ENCODE data around the gene FAM227A. TPM values are rescaled to one million over a fixed set of nuclear protein-coding genes. Genes with fewer than 3 reads are reported as not detected.
A peak's percentile ranks its signal among the peaks of the same experiment; 100 is the strongest.

FAM227A gene
- total RNA-seq = under 1 TPM; 0.45 to 0.63 TPM

DNA sequence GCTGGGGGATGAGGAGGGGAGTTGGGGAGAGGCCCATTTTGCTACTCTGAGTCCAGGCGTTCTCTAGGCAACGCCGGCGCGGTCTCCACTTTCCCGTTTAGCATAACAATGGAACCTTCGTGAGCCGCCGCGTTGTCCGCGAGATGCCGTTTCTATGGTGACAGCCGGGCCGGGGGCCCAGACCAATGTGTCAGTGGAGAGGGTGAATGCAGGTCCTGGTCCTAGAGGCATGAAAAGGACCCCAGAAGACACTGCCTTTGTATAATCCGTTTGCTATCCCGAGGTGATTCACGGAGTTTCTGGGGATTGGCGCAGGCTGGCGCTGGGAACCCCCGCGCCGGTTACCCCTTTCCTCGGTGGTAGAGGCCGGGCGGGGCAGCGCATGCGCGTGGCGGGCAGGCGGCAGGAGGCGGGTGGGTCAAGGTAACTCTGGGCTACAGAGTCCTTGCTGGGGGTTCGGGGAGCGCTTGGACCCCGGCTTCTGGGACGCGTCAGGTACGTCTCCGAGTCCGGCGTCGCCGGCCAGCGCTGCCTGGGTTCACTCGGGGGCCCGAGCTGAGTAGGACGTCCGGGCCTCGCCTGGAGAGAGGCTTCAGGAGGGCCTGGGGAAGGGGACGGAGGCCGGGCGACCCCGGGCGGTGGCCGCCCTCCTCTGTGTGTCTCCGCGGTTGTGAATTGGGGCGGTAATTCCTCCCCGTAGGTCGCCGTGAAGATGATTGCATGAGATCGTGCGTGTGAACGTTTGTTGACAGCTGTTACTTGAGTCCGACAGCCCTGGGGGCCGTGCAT lies at the start of gene FAM227A, which contains the start of gene CBY1:
TSS of gene FAM227A (minus strand) at position 137 of the 789 bp plus-strand sequence. CDS start 6,224 bp downstream, outside the sequence.
TSS of gene CBY1 (plus strand) at position 383 of the 789 bp plus-strand sequence. CDS start 11,417 bp downstream, outside the sequence.
- Mint-ChIP-seq H3K27me3 (no peaks in the 10 kb centered on the region), H3K4me3 (peak within 1 kb of the TSS; percentile 87), H3K4me1 (peaks cover 5% of the 10 kb centered on the region), H3K36me3 (ENCODE audit: low read depth) (peaks cover 1% of the 10 kb centered on the region), H3K9me3 (no peaks in the 10 kb centered on the region), H3K27ac (peak within 1 kb of the TSS; percentile 97)
- ATAC-seq (replicated peaks) = peak; percentile 85

DNA sequence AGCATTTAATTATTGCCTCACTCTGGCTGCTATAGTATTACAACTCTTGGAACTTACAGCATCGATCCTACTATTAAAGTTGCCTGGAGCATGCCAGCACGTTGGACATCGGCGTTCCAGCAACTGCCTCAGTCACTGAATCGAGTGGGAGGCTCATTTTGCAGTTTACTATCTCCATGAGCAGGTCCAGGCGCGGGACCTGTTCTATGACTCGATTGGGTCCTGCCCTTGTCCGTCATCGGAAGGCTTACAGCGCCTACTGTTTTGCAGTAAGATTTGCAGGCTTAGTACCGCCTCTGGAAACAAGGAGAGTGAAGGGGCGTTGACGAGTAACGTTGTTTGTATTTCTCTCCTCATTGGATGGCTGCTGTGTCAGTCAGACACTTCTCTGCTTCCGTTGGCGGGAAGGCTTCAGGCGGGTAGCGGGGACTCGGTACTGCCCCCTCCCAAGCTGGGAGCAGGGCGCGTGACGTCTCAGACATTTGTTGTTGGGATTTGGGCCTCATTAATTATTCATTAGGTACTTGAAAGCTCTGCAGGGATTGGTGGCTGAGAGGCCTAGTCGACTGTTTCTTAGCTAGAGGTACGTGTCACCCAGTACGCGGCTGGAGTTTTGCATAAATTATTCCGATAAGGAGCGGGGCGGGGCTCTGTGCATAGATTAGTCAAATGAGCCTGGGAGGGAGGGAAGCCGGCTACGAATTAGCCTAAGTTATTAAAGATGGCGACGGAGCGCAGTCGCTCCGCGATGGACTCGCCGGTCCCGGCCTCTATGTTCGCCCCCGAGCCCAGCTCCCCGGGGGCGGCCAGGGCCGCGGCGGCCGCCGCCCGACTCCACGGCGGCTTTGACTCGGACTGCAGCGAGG lies 49.3 kb upstream of the FAM227A start, which contains the start of gene GTPBP1:
TSS of gene GTPBP1 (plus strand) at position 710 of the 866 bp plus-strand sequence. CDS start at position 722, 12 bp downstream.
- ATAC-seq (replicated peaks) = peak; percentile 86
- H3K4me1 Mint-ChIP-seq = peaks cover 33% of the 10 kb centered on the region

DNA sequence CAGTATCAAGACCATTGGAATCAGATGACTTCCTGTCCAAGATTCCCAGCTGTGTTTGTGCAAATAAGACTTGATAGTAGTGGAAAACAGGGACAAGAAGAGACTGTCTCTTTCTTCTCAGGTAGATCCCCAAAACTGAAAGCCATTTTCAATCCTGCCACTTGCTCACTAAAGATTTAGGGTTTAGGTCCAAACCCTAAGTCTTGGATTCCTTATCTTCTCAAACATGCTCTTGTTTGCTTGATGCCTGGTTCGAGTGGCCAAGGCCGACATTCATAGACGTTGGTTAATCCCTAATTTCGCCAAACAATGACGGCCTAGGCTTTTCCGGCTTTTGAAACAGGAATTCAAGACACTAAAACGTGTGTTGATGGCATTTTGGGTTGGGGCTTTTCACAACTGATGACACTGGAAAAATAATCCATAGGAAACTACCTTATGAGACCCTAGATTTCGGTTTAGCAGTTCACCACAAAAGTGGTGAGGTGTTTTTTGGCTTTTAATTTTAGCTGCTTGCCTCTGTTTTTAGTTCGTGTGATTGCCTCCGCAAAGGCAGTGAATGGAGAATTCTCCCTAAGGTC lies 48.6 kb upstream of the FAM227A start:
- no peaks in the 10 kb centered on the region for H3K27me3 Mint-ChIP-seq
- H3K27ac Mint-ChIP-seq = peak overlapping the region; percentile 90
- no peaks in the 10 kb centered on the region for H3K9me3 Mint-ChIP-seq
- peak overlapping the region; percentile 98 for H3K4me3 Mint-ChIP-seq
- no peak for ATAC-seq (replicated peaks)
- peaks cover 27% of the 10 kb centered on the region for H3K4me1 Mint-ChIP-seq
- H3K36me3 Mint-ChIP-seq (ENCODE audit: low read depth) = peaks cover 52% of the 10 kb centered on the region

More for the DNA sequence above, 49.3 kb upstream of the FAM227A start, which contains the start of gene GTPBP1:
- H3K4me3 Mint-ChIP-seq = peak within 1 kb of the TSS; percentile 98
- H3K27ac Mint-ChIP-seq = peak within 1 kb of the TSS; percentile 90
- no peaks in the 10 kb centered on the region for H3K9me3 Mint-ChIP-seq
- no peaks in the 10 kb centered on the region for H3K27me3 Mint-ChIP-seq
- peaks cover 52% of the 10 kb centered on the region for H3K36me3 Mint-ChIP-seq (ENCODE audit: low read depth)

DNA sequence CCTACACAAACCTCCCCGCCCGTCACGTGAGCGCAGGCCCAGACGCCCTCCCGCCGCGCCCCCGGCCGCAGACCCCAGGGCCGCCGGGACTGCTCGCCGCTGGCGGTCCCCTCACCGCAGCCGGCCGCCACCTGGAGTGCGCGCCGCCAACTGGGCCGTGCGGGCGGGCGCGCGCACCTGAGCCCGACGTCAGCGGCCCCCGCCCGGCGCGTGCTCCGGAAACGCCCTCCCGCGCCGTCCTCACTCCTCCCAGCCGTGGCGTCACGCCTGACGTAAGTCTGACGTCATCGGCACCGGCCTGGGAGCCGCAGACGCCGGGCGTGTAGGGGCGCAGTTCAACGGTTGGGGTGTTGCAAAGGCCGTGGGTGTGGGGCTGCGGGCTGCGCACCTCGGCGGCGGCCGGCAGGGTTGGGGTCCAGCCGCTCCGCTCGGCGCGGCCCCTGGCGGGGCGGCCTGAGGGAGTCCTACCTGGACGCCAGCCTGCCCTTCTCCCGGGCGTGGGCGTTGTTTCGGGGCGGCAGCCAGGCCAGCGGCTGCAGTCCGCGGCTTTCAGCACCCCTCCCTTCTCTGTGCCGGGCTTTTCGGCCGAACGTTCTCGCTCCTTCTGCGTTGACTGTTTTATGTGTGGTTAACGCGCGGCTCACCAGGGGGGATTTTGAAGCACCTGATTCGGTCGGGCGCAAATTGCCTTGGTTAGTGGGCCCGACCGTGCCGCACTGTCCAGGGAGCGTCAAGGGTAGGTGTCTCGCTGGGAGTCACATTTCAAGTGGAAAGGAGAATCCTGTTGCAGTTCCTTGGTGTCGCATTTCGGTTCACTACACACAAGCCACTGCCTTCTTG lies 44.8 kb upstream of the FAM227A start, which contains the start of gene JOSD1:
TSS of gene JOSD1 (minus strand) at position 155 of the 840 bp plus-strand sequence. CDS start 956 bp downstream, outside the sequence.
- Mint-ChIP-seq H3K4me1 (peaks cover 22% of the 10 kb centered on the region), H3K36me3 (ENCODE audit: low read depth) (peaks cover 54% of the 10 kb centered on the region), H3K27me3 (no peaks in the 10 kb centered on the region), H3K9me3 (no peaks in the 10 kb centered on the region), H3K4me3 (peak within 1 kb of the TSS; percentile 98), H3K27ac (peak within 1 kb of the TSS; percentile 93)
- peak; percentile 38 for ATAC-seq (replicated peaks)

DNA sequence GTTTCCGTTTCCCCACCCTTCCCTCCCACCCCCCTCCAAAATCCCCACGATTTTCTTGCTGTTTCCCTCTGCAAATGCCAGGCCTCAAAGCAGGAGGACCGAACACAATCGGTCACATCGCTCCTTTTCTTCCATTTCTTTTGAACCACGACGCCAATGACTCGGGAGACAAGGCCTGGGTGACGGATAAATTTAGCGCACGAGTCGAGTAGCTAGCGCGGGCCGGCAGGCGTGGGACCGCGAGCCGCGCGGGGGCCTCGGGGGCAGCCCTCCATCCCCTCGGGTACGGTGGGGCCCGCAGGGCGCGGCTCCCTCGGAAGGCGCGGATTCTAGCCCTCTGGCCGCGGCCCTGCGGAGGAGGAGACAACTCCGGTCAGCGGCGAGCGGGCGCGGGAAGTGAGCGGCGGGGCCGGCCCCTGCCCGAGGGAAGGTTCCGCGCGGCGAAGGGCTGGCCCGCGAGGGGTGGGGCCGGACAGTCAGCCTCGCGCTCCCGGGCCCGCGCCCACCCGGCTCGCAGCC lies 44.1 kb upstream of the FAM227A start:
- ATAC-seq (replicated peaks) = peak; percentile 34
- Mint-ChIP-seq H3K4me1 (peaks cover 22% of the 10 kb centered on the region), H3K27me3 (no peaks in the 10 kb centered on the region), H3K36me3 (ENCODE audit: low read depth) (peaks cover 57% of the 10 kb centered on the region), H3K4me3 (peak overlapping the region; percentile 98), H3K9me3 (no peaks in the 10 kb centered on the region), H3K27ac (peak overlapping the region; percentile 93)

DNA sequence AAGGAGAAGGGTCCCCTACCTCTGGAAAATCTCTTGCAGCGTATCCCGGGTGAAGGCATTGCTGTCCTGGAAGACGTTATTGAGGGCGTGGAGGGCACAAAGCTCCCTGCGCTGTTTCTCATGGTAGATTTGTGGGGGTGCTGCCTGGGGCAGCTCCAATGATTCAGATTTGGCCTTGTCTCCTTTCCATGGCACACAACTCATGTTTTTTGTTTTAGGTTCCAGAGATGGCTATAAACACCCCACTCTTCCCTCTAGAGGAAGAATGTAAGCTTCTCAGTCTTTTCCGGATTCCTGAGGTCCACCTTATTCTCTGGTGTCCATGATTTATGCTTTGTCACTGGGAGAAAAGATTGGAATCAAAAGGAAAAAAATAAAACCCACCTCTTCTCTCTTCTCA lies 43.6 kb upstream of the FAM227A start:
- peak overlapping the region; percentile 98 for H3K4me3 Mint-ChIP-seq

DNA sequence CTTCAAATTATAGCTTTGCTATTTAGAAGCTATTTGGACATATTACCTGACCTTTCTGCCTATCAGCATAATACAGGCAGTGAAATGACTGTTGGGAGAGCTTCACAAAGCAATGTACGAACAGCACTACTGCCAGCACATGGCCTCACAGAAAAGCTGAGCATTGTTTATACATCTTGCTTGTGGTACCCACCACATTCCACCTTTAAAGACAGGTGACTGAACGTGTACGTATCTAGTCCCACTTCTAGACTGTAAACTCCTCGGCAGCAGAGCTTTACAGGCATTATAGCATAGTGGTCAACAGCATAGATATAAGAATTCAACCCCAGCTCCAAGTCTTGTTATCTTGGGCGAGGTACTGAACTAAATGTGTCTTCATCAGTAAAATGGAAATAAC lies 43.0 kb upstream of the FAM227A start:
- no peak for ATAC-seq (replicated peaks)
- peaks cover 68% of the 10 kb centered on the region for H3K36me3 Mint-ChIP-seq (ENCODE audit: low read depth)
- H3K4me3 Mint-ChIP-seq = peak overlapping the region; percentile 98
- peak overlapping the region; percentile 92 for H3K27ac Mint-ChIP-seq
- H3K9me3 Mint-ChIP-seq = no peaks in the 10 kb centered on the region
- H3K27me3 Mint-ChIP-seq = no peaks in the 10 kb centered on the region
- H3K4me1 Mint-ChIP-seq = peaks cover 24% of the 10 kb centered on the region

More for the DNA sequence above, 43.6 kb upstream of the FAM227A start:
- ATAC-seq (replicated peaks) = no peak
- H3K27ac Mint-ChIP-seq = peak overlapping the region; percentile 92
- H3K36me3 Mint-ChIP-seq (ENCODE audit: low read depth) = peaks cover 62% of the 10 kb centered on the region
- H3K9me3 Mint-ChIP-seq = no peaks in the 10 kb centered on the region
- no peaks in the 10 kb centered on the region for H3K27me3 Mint-ChIP-seq
- peaks cover 21% of the 10 kb centered on the region for H3K4me1 Mint-ChIP-seq

DNA sequence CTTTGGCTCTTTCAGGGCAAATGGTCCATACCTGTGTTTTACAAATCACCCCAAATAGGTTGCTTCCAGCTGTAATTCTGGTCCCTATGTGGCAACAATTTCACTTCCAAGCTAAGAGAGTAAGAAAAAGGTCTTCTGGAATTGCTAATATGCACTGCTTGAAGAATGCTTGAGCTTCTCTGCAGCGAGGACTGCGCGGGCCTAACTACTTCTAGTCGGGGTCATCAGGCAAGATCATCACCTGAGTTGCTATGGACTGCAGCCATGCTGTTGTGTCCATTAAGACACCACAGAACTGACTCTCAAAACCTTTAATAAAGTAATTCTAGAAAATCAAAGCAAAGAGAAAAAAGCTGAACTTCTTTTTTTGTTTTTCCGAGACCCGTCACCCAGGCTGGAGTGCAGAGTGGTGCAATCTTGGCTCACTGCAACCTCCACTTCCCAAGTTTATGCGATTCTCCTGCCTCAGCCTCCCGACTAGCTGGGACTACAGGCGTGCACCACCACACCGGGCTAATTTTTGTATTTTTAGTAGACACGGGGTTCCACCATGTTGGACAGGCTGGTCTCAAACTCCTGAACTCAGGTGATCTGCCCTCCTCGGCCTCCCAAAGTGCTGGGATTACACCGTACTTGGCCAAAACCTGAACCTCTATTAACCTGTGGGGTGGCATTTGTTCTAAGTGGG lies 42.4 kb upstream of the FAM227A start:
- H3K36me3 Mint-ChIP-seq (ENCODE audit: low read depth) = peaks cover 74% of the 10 kb centered on the region
- peaks cover 27% of the 10 kb centered on the region for H3K4me1 Mint-ChIP-seq
- H3K27me3 Mint-ChIP-seq = no peaks in the 10 kb centered on the region
- H3K27ac Mint-ChIP-seq = peak overlapping the region; percentile 92
- no peaks in the 10 kb centered on the region for H3K9me3 Mint-ChIP-seq
- H3K4me3 Mint-ChIP-seq = peak overlapping the region; percentile 98
- no peak for ATAC-seq (replicated peaks)

DNA sequence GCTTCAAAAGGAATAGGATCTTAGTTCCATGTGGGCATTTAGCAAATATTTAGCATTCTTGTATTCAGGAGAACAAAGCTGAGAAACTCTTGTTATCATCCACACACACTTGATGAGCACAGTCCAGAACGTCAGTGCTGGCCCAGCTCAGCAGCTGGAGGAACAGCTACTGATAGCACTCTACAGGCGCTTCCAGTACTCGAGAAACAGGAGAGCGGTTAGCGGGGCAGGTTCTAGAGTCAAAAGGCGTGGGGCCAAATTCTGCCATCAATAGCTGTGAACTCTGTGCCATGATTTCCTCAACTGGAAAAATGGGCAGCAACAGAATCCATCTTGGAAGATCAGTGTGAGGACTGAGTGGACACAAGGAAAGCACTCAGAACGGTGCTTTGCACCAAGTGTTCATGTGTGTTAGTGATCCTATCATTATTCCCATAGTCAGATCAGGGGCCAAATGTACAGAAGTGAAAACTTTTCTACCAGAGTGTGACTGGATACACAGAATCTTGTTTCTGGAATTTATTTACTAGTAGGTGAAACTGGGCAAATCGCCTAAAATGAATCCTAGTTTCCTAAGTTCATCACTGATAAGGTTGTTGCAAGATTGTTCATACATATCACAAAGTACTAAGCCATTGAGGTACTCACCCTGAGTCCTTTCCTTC lies 41.4 kb upstream of the FAM227A start:
- H3K9me3 Mint-ChIP-seq = no peaks in the 10 kb centered on the region
- no peak for ATAC-seq (replicated peaks)
- peak overlapping the region; percentile 92 for H3K27ac Mint-ChIP-seq
- peak overlapping the region; percentile 98 for H3K4me3 Mint-ChIP-seq
- peaks cover 84% of the 10 kb centered on the region for H3K36me3 Mint-ChIP-seq (ENCODE audit: low read depth)
- H3K4me1 Mint-ChIP-seq = peaks cover 33% of the 10 kb centered on the region
- no peaks in the 10 kb centered on the region for H3K27me3 Mint-ChIP-seq

DNA sequence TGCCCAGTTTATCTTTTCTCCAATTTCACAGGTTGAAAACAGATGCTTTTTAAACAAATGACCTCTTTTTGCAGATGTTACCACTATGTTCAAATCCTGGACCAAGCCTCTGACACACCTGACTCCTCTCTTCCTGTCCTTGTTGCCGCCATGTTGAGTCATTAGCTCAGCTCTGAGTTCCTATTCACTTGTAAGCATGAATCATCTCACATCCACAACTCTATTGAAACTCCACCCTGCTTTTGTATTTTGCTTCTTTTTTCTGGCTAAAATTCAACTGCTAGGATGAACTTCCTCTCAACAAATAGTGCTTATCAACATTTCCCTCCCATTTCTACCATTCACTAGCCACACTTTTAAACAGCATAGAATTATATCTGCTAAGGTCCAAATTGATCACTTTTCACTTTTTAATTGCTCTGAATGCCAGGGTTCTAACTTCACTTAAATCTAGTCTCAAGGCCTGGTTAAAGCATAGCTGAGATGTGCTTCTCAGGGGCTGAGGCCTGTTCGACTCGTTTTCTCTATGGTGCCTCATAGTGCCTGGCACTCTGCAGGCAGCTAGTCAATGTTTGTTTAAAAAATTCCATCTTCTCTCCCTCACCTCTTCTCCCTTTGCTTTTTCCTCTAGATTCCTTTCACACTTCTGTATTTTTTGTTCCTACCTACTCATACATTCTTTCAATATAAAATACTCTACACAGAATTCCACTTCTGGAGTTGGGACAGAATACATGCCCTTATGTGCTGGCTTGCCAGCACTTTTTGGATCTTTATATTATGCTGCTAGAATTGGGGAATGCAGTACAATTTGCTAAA lies 40.6 kb upstream of the FAM227A start:
- H3K4me1 Mint-ChIP-seq = peaks cover 34% of the 10 kb centered on the region
- H3K9me3 Mint-ChIP-seq = no peaks in the 10 kb centered on the region
- H3K36me3 Mint-ChIP-seq (ENCODE audit: low read depth) = peaks cover 92% of the 10 kb centered on the region
- peak overlapping the region; percentile 92 for H3K27ac Mint-ChIP-seq
- H3K4me3 Mint-ChIP-seq = peak overlapping the region; percentile 98
- ATAC-seq (replicated peaks) = peak; percentile 68
- H3K27me3 Mint-ChIP-seq = no peaks in the 10 kb centered on the region

DNA sequence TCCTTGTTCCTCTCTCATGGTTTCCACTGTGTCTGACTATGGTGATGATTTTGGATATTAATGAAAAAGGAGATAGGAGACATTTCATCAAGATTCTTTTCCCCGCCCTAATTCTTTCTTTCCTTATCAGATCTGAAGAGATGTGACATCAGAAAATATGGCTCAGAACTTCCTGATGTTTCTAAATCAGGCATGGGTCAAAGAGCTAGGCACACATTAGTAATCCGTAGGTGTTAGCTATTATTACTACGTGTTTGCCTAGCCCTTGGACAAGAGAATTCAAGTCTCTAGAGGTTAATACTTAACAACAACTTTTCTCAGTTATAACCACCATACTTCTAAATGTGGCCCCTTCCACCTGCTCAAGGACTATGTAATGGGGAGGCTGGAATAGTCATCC lies 38.7 kb upstream of the FAM227A start:
- peak; percentile 6 for ATAC-seq (replicated peaks)
- Mint-ChIP-seq H3K36me3 (ENCODE audit: low read depth) (peaks cover 95% of the 10 kb centered on the region), H3K9me3 (no peaks in the 10 kb centered on the region), H3K27me3 (no peaks in the 10 kb centered on the region), H3K27ac (no peak overlapping the region), H3K4me3 (peak overlapping the region; percentile 52), H3K4me1 (peaks cover 41% of the 10 kb centered on the region)

DNA sequence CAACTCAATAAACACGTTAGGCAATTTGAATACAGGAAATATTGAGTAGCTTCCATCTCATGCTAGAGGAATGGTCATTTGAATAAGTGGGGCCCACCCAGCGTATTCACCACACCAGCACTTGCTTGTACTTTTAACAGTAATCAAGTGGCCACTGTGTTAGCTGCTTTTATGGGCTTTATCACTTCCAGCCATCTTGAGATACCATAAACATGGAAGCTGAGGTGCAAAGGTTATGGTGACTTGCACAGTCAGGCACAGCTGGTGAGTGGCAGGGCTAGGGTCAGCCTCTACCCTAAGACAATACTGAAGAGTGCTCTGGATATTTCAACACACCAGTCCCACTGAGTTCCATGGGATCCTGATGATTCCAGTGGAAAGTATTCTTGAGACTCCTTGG lies 37.9 kb upstream of the FAM227A start:
- Mint-ChIP-seq H3K9me3 (no peaks in the 10 kb centered on the region), H3K4me1 (peaks cover 41% of the 10 kb centered on the region), H3K27ac (peak overlapping the region; percentile 12), H3K4me3 (peak overlapping the region; percentile 52), H3K36me3 (ENCODE audit: low read depth) (peaks cover 95% of the 10 kb centered on the region), H3K27me3 (no peaks in the 10 kb centered on the region)
- ATAC-seq (replicated peaks) = no peak

Measured in activated T-helper 17 cell treated with anti-CD3 and anti-CD28 coated beads, Interleukin-2, amount 50 U/mL, for 72 hours (primary cell).